SK-MEL-5 (cell line): ENCODE data around the gene CC2D2B. TPM values are rescaled to one million over a fixed set of nuclear protein-coding genes. Genes with fewer than 3 reads are reported as not detected.
"Not testable (repeated sequence)": the region's sequence is repeated elsewhere in the genome, so short reads cannot be mapped to it uniquely, and the experiment has no call there.

Experiments
- DNase-seq: peaks from one replicate; pipeline ENCODE4 v3.0.0-alpha.2; 2016; ENCODE audit warnings: low read depth, low spot score
- in situ Hi-C: cut with HindIII; loops from 2 replicates; pipeline ENCODE4 v1.10.0; 2016; ENCODE audit warnings: low sequenced_read_pairs, high pct_unique_total_duplicates, low pct_unique_long_range_greater_than_20kb
- total RNA-seq: library from RNA; depleted of rRNA; stranded (reverse); fragments of >200 nt; shearing (Covaris generic); gene quantifications from 2 replicates; pipeline ENCODE4 v1.2.3, GENCODE V29; 2014

Gene CC2D2B
- total RNA-seq, 1 experiment from 2014 or later = not detected

GRCh38 chr10:95988702-95989101 is 80.9 kb downstream of the CC2D2B start:
- DNase-seq = peak; percentile 29
- in situ Hi-C loops = no loop called here

GRCh38 chr10:95994376-95994775 is 86.6 kb downstream of the CC2D2B start:
- DNase-seq, in situ Hi-C loops: not testable (repeated sequence)

- in situ Hi-C loops = no loop called here
- DNase-seq = peak; percentile 35
Measured at GRCh38 chr10:95998255-95998784, 90.5 kb downstream of the CC2D2B start.

GRCh38 chr10:96013956-96014355 is 106.2 kb downstream of the CC2D2B start:
- DNase-seq = no peak
- in situ Hi-C loops = no loop called here

- no peak for DNase-seq
- in situ Hi-C loops = no loop called here
Measured at GRCh38 chr10:96014473-96015102, 106.8 kb downstream of the CC2D2B start.

- DNase-seq = peak; percentile 74
- in situ Hi-C loops = no loop called here
Measured at GRCh38 chr10:96017191-96017687, 109.5 kb downstream of the CC2D2B start.

GRCh38 chr10:96021332-96021731 is 113.6 kb downstream of the CC2D2B start:
- DNase-seq = no peak
- in situ Hi-C loops = no loop called here

GRCh38 chr10:96022739-96023138 is 115.0 kb downstream of the CC2D2B start:
- in situ Hi-C loops = no loop called here
- no peak for DNase-seq

GRCh38 chr10:96023168-96023567 is 115.4 kb downstream of the CC2D2B start:
- no peak for DNase-seq
- in situ Hi-C loops = no loop called here

GRCh38 chr10:96025566-96025965 is 117.8 kb downstream of the CC2D2B start:
- DNase-seq = peak; percentile 52
- in situ Hi-C loops = no loop called here

- no peak for DNase-seq
- in situ Hi-C loops = no loop called here
Measured at GRCh38 chr10:96034625-96035024, 126.8 kb downstream of the CC2D2B start.

- DNase-seq = no peak
- in situ Hi-C loops = no loop called here
Measured at GRCh38 chr10:96038476-96039387, 131.0 kb downstream of the CC2D2B start.

- in situ Hi-C loops = no loop called here
- DNase-seq = no peak
Measured at GRCh38 chr10:96041146-96041545, 133.4 kb downstream of the CC2D2B start.

- DNase-seq = peak; percentile 76
- in situ Hi-C loops = no loop called here
Measured at GRCh38 chr10:96043033-96043892, 135.5 kb downstream of the CC2D2B start, which contains the start of gene CCNJ. TSS of gene CCNJ (plus strand) at chr10:96043583. CDS start at chr10:96044394, 811 bp downstream.

GRCh38 chr10:96043893-96044715 is 136.3 kb downstream of the CC2D2B start:
- peak; percentile 2 for DNase-seq
- in situ Hi-C loops = no loop called here

- DNase-seq = no peak
- in situ Hi-C loops = no loop called here
Measured at GRCh38 chr10:96044736-96045135, 137.0 kb downstream of the CC2D2B start.

- in situ Hi-C loops = no loop called here
- no peak for DNase-seq
Measured at GRCh38 chr10:96046546-96046945, 138.8 kb downstream of the CC2D2B start.
